GM19324 (cell line): ENCODE measurements around the gene PLEKHN1.
"Not testable (repeated sequence)": the region's sequence is repeated elsewhere in the genome, so short reads cannot be mapped to it uniquely, and the experiment has no call there.

Experiments used
- ATAC-seq: cut with Tn5 transposase; IDR thresholded peaks from one replicate; pipeline ENCODE4 v1.9.1; 2021; ENCODE audit warnings: mild to moderate bottlenecking, moderate library complexity; ENCODE audit not compliant: unreplicated experiment, low FRiP score

The PLEKHN1 gene

DNA sequence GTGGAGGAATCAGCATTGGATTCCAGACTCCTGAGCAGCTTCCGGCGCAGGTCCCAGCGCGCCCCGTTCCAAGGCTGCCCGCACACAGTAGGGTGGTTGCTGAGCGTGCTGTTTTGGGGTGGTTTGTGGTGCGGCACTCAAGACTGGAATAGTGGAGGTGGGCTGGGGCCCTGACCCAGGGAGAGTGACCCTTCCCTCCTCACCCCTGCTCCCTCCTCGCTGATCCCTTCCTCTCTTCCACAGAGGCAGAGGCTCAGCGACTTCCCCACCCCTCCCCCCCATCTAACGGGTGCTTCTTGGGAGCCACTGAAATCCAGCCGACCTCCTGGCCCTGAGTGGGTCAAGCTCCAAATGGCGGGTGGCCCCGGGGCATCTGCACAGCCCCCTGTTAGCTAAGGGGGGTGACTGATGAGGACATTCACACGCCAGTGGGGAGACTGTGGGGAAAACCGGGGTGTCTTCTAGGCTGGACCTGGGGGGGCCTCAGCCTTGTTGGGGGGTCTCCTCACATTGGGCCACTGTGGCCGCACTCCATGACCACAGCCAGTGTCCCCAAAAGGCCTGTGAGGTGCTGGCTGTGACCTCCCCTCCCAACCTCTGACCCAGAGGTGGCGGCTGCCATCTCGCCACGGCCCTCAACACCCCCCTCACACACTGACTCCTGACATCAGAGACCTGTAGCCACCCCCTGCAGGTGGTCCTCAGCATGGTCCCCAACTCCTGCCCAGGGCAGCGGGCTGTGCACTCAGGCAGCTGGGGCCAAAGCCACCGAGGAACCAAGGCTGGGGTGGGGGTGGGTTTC is 37.5 kb downstream of the PLEKHN1 start:
- ATAC-seq = no peak

DNA sequence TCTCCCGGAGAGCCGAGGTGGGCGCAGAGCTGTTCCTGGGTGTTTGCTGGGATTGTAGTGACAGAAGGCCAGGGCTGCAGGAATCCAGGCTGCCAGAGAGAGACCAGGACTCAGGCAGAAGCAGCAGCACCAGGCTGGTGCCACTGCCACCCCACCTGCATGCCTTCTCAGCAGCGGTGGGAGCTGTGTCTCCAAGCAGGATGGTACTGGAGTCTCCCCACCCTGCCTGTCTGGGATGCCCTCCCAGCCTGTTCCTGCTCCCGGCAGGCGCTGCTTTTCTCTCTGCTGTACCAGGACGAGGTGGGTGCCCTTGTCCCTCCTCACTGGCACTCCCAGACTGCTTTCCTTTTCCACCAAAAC is 38.1 kb downstream of the PLEKHN1 start:
- no peak for ATAC-seq

DNA sequence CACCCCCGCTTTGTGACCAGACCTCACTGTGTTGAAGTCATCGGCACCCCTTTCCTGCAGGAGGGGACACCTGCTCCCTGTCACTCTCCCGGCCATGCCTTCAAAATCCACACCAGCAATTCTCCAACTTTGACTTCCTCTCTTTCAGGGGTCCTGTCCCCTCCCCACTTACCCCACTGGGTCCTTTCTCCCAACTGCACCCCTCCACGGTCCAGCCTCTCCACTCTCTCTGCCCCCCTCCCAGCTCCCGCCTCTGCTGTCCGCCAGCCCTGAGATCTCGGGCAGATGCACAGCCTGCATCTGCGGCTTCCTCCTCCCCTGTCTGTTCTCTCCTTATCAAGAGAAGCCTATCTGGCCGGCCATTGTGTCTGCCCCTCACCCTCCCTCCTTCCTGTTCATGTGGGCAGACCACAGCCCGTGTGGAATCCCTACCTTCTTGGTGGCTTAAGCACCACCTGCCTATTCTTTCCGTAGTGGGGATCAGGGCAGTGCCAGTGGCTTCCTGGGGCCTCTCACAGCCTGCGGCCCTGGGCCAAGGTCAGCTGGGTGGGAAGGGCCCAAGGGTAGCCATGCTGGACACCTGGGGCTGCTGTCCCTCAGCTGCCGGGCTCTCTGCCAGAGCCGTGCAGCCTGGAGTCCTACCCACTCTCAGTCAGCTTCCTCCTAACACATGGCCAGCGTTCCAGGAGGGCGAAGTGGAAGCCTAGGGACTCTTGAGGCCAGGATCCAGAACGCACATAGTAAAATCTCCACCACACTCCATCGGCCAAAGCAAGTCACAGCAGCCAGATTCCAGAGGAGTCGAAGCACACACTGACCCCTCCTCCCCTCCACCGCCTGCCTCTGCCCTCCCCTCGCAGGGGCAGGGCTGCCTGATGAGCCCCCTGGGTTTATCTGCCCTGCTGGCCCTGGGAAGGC is 38.8 kb downstream of the PLEKHN1 start:
- ATAC-seq = no peak

DNA sequence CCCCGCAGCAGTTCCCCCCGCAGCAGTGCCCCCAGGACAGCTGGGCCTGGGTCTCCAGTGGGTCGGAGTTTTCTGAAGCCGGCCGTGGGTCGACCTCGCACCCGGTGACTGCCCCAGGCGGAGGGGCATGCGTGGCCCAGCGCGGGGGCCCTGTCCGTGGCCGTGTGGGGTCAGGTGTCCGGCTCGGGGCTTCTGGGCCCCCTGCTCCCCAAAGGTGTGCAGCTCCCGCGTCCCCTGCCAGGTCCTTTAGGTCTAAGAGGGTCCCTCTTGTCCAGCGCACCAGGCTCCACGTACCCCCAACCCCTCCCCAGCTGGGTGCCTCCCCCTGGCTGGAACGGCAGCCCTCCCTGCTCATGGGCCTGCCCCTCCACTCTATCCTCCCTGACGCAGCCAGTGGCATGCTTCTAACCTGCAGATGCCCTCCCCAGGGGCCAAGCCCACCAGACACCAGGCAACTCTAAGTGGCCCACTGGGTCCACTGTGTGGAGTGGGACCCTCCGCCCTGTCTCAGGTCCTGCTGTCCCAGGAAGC is 39.6 kb downstream of the PLEKHN1 start:
- ATAC-seq = no peak

DNA sequence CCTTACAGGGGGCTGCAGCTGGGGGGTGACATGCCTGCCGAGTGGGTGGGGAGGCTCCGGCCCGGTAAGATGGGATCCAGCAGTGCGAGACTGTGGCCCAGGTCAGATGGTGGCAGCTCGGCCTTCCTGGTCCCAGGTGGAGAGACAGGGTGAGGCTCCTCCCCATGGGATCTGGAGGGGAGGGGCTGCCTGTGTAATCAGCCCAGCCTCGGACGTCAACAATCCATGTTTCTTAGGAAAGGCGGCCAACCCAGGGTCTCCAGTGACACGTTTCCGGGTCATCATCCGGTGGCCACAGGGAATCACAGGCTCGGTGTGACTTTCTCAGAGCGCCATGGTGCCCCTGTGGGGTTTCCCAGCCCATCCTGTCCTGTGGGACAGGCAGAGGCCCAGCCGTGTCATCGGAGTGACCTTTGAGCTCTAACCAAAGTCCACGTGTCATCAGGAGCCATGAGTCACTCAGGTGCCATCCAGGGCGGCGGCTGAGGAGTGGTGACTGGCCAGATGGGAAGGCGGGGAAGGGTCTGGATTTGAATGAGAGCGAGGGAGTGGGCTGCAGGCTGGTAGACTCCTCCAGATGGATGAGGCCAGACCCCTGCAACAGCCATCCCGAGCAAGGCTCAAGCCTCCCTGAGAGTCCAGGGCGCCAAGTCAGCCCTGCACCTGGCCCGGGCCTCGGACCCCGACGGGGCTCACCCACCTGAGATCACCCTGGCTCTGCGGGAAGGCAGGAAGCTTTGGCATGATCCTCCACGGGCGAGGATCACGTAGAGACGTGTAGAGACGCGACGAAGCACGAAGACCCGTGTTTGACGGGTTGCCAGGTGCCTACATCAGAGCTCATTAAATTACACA is 40.2 kb downstream of the PLEKHN1 start:
- ATAC-seq = no peak

DNA sequence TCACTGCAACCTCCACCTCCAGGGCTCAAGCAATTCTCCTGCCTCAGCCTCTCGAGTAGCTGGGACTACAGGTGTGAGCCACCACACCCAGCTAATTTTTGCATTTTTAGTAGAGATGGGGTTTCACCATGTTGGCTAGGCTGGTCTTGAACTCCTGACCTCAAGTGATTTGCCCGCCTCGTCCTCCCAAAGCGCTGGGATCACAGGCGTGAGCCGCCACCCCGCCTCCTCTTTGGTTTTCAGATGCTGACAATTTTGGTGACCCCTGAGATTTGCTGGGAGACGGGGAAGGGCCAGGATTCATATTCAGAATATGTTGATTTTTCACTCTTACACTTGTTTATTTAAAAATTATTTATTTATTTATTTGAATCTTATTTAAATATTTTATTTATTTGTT is 43.8 kb downstream of the PLEKHN1 start:
- not testable (repeated sequence) for ATAC-seq

DNA sequence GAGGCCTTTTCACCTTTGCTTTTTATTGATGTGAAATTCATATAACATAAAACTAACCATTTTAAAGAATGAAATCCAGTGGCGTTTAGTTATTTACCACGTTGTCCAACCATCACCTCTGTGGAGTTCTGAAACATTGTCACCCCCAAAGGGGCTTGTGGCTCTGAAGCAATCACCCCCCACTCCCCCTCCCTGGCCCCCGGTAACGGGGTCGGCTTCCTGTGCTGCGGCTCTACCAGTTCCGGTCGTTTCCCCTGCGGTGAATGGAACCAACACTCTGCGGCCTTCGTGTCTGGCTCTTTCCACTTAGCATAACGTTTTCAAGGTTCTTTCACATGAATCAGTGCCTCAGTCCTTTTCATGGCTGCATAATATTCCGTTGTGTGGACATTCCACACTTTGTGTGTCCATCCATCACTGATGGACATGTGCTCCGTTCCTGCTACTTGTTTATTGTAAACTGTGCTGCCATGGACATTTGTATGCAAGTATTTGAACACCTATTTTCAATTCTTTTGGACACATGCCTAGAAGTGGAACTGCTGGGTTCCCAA is 45.2 kb downstream of the PLEKHN1 start:
- ATAC-seq = no peak

DNA sequence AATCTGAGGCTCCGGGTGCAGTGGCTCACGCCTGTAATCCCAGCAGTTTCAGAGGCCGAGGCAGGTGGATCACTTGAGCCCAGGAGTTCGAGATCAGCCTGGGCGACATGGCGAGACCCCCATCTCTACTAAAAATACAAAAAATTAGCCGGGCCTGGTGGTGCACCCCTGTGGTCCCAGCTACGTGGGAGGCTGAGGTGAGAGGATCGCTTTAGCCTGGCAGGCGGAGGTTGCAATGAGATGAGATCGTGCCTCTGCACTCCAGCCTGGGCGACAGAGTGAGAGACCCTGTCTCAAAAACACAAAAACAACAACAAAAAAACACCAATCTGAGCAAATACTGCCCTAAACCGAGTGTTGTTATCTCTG is 46.4 kb downstream of the PLEKHN1 start:
- not testable (repeated sequence) for ATAC-seq

DNA sequence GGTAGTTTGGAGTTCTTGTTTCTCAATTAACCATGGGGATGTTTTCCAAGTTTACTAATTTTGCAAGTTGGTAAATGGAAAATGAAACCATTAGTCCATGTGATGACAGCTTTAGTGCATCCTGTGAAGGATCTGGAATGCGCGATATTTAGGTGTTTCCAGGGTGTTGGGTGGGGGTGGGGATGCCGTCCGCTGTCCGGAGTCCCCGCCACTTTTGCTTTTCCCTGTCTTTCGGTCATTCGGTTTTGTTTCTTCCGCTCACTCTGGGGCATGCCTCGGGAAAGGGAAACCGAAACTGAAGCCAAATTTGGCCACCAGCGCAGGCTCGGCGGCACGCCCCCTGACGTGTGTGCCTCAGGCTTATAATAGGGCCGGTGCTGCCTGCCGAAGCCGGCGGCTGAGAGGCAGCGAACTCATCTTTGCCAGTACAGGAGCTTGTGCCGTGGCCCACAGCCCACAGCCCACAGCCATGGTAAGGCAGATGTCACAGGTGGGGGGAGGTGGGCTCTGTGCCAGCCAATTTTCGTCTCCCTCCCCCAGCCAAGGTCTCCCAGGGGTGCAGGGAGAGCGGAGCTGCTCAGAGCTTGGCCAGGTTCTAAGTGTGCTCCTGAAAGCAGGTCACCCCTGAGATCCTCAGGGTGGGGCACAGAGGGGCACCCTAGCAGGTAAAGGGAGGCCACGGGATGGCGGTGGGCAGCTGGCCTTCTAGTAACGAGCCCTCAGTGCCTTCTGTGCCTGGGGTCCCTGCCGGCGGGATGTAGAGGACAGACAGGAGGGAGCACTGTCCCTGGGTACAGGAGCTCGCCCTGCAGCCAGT is 47.0 kb downstream of the PLEKHN1 start, which contains the start of gene ISG15:
ISG15 (plus strand) TSS at position 393 of the 817 bp plus-strand sequence; CDS start at position 470, 77 bp downstream.
- peak; percentile 77 for ATAC-seq

DNA sequence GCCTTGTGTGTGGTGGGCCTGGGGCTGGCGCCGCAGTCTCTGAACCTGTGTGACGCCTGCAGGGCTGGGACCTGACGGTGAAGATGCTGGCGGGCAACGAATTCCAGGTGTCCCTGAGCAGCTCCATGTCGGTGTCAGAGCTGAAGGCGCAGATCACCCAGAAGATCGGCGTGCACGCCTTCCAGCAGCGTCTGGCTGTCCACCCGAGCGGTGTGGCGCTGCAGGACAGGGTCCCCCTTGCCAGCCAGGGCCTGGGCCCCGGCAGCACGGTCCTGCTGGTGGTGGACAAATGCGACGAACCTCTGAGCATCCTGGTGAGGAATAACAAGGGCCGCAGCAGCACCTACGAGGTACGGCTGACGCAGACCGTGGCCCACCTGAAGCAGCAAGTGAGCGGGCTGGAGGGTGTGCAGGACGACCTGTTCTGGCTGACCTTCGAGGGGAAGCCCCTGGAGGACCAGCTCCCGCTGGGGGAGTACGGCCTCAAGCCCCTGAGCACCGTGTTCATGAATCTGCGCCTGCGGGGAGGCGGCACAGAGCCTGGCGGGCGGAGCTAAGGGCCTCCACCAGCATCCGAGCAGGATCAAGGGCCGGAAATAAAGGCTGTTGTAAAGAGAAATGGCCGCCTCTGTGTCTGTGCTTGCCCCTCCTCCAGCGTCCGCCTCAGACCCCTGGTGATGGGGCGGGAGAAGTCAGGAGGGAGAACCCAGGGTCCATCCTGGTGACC is 47.8 kb downstream of the PLEKHN1 start:
- no peak for ATAC-seq

DNA sequence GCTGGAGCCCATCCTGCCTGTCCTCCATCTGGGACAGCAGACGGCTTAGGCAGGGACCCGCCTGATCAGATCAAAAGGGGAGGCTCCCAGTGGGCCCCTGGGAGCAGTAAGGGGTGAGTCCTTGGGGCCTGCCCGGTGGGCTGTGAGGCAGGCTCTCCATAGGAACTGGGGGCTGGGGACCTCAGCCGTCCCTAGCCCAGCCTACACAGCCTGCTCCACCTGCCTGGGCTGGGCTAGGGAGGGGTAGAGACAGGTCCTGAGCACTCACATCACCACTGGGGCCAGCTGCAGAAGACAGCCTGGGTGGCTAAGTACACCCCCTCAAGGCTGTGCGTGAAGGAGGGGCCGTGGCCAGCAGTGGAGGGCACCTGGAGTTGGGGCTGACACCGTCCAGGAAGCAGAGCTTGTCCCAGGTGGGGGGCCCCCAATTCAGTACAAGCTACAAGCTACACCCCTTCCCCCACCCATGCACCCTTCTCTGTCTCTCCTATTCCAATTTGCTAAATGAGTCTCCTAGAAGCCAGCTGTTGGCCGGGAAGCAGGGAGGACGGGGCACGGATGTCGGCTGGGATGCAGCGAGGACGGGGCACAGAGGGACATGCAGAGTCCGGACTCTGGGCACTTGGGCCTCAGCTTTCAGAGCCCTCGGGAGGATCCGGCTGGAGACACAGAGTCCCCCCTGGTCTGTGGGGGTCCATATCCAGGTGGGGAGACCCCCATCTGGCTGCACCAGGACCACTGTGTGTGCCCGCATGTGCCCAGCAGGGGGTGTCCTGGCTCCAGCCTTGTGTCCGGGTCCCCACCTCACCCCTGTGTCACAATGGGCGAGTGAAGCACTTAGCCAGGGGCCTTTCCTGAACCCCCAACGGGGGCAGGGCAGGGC is 48.8 kb downstream of the PLEKHN1 start:
- ATAC-seq = no peak

DNA sequence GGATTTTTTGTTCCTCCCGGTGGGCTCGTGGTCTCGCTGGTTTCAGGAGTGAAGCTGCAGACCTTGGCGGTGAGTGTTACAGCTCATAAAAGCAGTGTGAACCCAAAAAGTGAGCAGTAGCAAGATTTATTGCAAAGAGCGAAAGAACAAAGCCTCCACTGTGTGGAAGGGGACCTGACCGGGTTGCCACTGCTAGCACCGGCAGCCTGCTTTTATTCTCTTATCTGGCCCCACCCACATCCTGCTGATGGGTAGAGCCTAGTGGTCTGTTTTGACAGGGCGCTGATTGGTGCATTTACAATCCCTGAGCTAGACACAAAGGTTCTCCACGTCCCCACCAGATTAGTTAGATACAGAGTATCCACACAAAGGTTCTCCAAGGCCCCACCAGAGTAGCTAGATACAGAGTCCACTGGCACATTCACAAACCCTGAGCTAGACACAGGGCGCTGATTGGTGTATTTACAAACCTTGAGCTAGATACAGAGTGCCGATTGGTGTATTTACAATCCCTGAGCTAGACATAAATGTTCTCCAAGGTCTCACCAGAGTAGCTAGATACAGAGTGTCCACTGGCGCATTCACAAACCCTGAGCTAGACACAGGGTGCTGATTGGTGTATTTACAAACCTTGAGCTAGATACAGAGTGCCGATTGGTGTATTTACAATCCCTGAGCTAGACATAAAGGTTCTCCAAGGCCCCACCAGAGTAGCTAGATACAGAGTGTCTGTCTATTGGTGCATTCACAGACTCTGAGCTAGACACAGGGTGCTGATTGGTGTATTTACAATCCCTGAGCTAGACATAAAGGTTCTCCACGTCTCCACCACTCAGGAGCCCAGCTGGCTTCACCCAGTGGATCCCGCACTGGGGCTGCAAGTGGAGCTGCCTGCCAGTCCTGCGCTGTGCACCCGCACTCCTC is 51.4 kb downstream of the PLEKHN1 start:
- not testable (repeated sequence) for ATAC-seq

DNA sequence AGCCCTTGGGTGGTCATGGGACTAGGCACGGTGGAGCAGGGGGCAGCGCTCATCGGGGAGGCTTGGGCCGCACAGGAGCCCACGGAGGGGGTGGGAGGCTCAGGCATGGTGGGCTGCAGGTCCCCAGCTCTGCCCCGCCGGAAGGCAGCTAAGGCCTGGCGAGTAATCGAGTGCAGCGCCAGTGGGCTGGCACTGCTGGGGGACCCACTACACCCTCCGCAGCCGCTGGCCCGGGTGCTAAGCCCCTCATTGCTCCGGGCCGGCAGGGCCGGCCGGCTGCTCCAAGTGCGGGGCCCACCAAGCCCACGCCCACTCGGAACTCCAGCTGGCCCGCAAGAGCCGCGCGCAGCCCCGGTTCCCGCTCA is 52.0 kb downstream of the PLEKHN1 start:
- ATAC-seq = not testable (repeated sequence)

DNA sequence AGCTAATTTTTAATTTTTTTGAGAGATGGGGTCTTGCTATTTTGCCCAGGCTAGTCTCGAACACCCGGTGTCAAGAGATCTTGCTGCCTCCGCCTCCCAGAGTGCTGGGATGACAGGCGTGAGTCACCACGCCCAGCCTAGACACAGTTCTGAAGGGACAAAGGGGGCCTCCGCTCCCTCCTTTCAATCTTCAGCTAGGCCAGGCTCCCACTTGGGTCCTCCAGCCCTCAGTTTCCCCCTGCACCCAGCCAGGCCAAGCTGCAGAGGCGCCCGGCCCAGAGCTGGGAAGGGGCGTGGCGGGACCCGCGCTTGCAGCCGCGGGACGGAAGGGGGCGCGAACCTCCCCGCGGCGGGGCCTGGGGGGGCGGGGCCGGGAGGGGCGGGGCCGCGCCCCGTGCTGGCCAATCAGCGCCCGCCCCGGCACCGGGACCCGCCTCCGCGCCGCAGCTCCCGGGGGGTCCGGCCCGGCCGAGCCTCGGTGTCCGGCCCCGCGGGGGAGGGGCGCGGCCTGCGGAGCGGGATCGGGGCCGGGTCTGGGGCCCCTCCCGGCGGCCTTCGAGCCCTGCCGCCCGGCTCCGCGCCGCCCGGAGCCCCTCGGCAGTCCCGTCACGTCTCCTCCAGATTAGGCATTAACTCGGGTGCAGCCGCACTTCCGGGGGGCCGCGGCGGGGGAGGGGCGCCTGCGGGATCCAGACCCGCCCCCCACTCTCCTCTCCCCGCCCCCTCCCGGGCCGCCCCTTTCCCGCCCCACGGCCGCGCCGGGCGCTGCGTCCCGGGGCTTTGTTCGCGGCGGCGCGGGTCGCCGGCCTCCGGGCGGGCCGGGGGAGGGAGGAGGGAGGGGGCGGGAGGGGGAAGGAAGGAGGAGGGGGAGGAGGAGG is 53.1 kb downstream of the PLEKHN1 start:
- ATAC-seq = peak; percentile 77

DNA sequence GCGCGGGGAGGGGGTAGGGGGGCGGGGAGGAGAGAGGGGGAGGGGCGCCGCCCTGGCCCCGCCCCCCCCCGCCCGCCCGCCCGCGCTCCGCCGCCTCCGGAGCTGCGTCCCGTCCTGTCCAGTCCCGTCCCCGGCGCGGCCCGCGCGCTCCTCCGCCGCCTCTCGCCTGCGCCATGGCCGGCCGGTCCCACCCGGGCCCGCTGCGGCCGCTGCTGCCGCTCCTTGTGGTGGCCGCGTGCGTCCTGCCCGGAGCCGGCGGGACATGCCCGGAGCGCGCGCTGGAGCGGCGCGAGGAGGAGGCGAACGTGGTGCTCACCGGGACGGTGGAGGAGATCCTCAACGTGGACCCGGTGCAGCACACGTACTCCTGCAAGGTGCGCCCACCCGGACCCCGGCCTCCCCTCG is 53.7 kb downstream of the PLEKHN1 start, which contains the start of gene AGRN:
AGRN (plus strand) TSS at position 121 of the 405 bp plus-strand sequence; CDS start at position 174, 53 bp downstream.
- ATAC-seq = peak; percentile 47
